Fibroblast of skin of left biceps (primary cell): Measurements from ENCODE around the gene ZNF582.
A peak's percentile ranks its signal among the peaks of the same experiment; 100 is the strongest.

ENCODE experiments used
- DNase-seq, 2 experiments: peaks; one replicate each; pipeline ENCODE4 v3.0.0-alpha.2; 2013; ENCODE audit warnings: low read depth in 2 of 2

The ZNF582 gene

DNA sequence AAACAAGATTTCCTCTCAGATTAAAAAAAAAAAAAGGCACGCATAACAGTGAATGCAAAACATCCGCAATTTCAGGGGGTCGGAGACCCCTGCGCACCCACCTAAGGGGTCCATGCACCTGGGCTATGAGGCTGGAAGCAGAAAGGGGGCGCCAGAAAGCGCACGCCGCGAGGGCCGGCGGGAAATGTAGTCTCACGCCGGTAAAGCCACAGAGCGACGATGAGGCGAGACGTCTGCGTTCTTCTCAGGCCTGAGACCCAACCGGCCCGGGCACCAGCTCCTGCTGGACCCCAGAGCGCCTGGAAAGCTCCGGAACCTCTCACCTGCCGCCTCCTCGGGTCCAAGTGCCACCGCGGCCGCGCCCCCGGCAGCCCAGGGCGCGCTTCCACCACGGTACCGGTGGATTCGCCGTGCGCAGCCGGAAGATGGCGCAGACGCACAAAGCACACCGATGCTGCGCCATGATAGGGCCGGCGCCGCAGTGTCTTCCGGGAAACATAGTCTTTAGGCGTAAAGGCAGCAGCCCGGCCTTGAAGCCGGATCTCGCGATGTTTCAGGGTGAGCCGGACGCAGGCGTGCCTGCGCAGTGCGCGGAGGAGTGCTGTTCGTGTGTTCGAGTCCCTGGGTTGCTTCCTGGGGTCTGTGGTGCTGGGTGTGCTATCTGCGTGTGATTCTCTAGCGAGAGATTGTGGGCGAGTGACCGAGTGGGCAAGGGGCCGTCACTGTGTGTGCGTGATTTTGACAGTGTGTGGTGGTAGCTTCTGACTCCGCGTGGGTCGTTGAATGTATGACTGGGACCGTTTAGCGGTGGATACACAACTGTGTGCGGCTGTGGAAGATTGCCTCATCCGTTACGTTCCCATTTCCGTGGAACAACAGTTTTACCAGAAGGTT lies at the start of gene ZNF582:
Gene ZNF582, minus strand, starts transcription at position 416 of the 894 bp plus-strand sequence. CDS start 1,782 bp downstream, outside the sequence.
- peak; percentile 92 for DNase-seq

DNA sequence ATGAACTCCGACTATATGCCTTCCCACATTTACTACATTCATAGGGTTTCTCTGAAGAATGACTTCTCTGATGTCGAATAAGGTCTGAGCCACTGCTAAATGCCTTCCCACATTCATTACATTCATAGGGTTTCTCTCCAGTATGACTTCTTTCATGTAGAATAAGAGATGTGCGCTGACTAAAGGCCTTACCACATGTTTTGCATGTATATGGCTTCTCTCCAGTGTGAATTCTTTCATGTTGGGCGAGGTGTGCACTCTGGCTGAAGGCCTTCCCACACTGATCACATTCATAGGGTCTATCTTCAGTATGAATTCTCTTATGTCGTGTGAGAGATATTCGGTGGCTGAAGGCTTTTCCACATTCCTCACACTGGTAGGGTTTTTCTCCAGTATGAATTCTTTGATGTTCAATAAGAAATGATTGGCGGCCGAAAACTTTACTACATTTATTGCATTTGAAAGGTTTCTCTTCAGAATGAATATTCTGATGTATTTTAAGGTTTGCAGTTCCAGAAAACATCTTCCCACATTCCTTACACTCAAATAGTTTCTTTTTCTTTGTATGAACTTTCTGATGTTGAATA lies 48.0 kb upstream of the ZNF582 start:
- no peak for DNase-seq

DNA sequence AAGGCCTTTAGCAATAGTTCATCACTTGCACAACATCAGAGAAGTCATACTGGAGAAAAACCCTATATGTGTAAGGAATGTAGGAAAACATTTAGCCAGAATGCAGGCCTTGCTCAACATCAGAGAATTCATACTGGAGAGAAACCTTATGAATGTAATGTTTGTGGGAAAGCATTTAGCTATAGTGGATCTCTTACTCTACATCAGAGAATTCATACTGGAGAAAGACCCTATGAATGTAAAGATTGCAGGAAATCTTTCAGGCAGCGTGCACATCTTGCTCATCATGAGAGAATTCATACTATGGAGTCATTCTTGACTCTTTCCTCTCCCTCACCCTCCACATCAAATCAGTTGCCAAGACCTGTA lies 30.6 kb upstream of the ZNF582 start:
- DNase-seq: no peak

DNA sequence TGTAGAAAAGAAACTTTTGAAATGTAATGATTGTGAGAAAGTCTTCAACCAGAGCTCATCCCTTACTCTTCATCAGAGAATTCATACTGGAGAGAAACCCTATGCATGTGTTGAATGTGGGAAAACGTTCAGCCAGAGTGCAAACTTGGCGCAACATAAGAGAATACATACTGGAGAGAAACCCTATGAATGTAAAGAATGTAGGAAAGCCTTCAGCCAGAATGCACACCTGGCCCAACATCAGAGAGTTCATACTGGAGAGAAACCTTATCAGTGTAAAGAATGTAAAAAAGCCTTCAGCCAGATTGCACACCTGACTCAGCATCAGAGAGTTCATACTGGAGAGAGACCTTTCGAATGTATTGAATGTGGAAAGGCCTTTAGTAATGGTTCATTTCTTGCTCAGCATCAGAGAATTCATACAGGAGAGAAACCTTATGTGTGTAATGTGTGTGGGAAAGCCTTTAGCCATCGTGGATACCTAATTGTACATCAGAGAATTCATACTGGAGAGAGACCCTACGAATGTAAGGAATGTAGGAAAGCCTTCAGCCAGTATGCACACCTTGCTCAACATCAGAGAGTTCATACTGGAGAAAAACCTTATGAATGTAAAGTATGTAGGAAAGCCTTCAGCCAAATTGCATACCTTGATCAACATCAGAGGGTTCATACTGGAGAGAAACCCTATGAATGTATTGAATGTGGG lies 30.1 kb upstream of the ZNF582 start:
- DNase-seq: no peak

DNA sequence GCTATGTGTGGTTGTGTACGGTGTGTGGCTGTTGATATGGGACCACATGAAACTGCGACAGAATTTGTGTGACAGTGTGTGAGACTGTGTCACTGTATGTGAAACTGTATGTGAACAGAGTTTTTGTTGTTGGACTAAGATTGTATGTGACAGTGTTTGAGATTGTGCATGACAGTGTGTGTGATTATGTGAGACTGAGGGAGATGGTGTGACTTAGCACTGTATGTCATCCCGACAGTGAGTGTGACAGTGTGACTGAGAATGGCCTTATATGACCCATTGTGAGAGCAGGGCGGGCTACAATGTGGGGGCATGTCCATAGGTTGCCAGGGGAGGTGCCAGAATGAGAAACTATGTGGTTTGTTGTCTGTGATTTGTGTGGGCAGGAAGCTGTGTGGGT lies 11.7 kb upstream of the ZNF582 start:
- no peak for DNase-seq

DNA sequence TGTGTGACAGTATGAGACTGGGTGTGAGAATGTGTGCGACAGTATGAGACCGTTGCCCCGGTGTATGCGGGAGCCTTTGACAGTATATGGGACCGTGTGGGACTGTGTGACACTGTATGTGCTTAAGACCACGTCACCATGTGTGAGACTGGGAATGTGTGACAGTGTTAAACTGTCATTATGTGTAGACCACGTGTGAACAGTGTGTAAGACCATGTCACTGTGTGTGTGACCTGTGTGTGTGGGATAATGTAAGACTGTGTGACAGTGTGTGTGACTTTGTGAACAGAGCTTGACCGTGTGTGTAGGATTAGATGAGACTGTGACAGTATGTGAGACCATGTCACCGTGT lies 11.3 kb upstream of the ZNF582 start:
- no peak for DNase-seq

DNA sequence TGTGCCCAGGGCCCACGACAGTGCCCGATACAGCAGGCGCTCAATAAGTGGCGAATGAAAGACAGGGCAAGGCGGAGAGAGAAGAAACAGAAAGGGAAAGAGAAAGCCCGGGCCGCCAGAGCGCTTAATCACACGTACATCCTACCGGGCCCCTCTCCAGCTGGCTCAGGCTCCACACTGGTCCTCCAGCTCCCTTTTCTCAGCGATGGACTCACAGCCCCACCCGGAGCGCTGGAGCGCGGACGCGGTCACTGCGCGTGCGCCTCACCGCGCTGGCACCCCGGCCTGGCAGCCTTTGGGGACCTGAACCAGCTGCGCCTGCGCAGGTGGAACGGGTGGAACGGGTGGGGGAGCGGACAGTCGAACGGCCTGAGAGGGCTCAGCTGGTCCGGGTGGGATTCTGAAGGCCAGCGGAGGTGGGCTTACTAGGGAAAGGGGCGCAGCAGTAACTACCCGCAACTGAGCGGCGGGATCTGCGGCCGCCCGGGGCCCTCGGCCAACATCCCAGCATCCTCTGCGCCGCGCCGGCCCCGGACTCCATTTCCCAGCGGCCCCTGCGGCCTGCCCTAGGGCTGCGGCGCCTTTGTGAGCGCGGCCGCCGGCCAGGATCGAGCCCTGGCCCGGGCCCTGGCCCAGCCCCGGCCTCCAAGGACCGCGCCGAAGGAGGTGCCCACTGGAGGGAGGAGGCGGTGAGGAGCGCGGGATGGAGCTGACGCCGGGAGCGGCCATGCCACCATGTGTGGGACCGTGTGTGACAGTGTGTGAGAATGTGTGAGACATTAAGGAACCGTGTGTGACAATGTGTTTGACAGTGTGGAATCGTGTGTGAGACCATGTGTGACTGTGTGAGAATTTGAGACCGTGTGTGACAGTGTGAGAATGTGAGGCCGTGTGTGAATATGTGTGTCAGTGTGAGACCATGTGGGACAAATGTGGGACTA lies 10.7 kb upstream of the ZNF582 start, which contains the start of gene ZNF583:
Gene ZNF583, plus strand, starts transcription at position 569 of the 941 bp plus-strand sequence. CDS start 2,783 bp downstream, outside the sequence.
- peak; percentile 90 to 92 for DNase-seq

DNA sequence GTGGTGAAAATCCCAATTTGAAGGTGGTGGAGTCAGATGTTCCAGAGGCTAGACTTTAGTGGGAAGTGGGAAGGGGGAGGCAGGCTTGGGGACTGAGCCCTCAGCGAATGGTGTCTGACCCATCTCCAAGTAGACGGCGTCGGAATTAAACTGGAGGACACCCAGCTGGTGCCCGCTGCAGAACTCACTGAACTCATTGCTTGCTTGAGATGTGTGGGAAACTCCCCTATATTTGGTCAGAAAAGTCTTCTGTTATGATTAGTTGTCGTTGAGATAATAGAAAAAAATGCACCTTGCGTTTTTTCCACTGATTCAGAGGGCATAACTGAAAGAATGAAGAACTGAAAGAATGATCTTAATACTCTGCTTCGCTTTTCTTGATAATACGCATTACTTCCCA lies 9.9 kb upstream of the ZNF582 start:
- no peak for DNase-seq

DNA sequence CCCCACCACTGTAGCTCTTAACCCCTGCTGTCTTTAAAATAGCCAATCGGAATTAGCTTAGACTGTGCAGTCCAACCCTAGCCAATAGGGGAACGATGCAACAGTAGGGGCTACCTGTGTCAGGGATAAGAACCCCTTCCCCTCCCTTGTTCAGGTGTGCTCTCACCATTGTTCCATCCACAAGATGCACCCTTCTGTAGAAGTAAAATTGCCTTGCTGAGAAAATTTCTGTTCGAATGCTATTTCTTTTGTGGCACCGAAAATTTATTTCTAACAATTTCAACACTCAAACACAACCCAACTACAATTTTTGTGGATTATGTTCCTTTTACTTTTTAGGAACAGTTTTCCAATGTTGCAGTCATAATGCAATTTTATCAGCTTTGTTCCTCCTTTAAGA lies 7.2 kb upstream of the ZNF582 start:
- DNase-seq: no peak

DNA sequence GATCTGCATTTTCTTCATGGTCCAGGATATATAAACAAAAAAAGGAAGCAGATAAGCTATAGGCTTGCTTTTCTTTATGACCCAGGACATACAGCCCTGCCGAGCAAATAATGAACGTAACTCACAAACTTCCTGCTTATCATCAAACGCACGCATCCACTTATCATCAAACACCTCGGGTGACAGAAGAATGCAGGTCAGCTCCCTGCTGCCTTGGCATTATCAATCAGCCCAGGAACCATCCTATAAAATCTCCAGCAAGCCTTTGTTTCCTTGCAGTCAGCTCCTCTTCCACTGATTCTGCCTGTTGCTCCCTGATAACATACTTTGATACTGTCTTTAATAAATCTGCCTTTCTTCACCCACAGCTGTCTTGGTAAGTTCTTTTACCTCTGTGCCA lies 5.5 kb upstream of the ZNF582 start:
- no peak for DNase-seq

DNA sequence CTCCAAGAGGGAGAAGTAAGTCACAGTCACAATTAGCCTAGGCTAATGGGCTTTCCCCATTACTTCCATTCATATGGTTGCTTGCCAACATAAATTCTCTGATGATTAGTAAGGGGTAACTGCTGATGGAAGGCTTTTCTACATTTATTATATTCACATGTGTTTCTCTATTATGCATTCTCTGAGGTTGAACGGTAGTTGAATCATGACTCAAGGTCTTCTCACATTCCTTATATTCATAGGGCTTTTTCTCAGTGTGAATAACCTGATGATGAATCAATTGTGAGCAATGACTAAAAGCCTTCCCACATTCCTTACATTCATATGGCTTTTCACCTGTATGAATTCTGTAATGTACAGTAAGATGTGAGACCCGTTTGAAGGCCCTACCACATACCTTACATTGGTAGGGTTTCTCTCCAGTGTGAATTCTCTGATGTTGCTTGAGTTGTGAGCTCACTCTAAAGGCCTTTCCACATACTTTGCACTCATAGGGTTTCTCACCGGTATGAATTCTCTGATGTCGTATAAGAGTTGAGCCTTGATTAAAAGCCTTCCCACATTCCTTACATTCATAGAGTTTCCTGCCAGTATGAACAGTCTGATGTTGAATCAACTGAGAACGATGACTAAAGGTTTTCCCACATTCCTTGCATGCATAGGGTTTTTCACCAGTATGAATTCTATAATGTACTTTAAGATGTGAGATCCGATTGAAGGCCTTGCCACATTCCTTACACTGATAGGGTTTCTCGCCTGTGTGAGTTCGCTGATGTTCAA lies 9.3 kb downstream of the ZNF582 start:
- DNase-seq: no peak

DNA sequence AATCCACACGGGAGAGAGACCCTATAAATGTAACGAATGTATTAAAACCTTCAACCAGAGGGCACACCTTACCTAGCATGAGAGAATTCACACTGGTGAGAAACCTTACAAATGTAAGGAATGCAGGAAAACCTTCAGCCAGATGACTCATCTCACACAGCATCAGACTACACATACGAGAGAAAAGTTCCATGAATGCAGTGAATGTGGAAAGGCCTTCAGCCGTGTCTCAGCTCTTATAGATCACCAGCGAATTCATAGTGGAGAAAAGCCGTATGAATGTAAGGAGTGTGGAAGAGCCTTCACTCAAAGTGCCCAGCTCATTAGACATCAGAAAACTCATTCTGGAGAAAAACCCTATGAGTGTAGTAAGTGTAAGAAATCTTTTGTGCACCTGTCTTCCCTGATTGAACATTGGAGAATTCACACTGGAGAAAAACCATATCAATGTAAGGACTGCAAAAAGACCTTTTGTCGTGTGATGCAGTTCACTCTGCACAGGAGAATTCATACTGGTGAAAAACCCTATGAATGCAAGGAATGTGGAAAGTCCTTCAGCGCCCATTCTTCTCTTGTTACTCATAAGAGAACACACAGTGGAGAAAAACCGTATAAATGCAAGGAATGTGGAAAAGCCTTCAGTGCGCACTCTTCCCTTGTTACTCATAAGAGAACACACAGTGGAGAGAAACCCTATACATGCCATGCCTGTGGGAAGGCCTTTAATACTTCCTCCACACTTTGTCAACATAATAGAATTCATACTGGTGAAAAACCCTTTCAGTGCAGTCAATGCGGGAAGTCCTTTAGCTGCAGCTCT lies 16.0 kb downstream of the ZNF582 start:
- DNase-seq: no peak

DNA sequence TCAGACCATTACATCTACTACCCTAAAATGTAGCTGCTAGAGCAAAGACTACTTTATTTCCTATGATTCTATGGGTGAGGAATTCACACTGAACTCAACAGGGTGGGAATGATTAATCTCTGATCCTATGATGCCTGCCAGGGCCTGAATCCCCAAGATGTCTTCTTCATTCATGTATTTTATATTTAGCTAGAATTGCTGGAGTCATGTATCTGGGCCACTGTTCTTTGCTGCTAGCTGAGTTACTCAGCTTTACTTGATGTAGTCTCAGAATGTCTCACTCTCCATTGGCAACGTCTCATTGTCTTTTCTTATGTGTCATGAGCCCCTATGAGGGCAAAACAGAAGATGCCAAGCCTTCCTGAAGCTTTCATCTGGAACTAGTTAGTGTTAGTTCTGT lies 21.1 kb downstream of the ZNF582 start:
- DNase-seq: no peak

DNA sequence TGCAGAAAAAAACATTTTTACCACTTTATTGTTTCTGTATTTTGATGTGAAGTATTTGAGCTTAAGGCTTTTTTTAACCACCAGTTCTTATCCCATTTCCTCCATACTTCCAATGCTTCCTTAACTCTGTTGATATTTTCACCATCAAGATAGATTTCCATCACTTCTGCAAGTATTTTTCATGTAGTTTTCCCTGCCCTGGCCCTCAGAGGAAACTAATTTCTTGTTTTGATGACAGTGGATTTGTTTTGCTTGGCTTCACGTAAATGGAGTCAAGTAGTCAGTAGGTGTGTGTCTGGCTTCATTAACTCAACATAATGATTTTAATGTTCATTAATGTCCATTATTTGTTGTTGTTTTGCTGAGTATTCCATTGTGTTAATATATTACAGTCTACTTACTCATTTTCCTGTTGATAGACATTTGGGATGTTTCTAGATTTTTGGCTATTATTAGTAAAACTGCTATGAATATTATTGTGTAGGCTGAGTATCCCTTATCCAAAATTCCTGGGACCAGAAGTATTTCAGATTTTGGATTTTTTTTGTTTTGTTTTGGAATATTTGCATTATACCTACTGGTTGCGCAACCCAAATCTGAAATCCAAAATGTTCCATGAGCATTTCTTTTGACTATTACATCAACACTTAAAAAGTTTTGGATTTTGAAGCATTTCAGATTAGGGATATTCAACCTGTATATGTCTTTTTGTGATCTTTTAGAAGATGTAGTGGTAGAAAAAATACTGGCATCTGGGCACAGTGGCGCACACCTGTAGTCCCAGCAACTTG lies 23.3 kb downstream of the ZNF582 start:
- DNase-seq: no peak

DNA sequence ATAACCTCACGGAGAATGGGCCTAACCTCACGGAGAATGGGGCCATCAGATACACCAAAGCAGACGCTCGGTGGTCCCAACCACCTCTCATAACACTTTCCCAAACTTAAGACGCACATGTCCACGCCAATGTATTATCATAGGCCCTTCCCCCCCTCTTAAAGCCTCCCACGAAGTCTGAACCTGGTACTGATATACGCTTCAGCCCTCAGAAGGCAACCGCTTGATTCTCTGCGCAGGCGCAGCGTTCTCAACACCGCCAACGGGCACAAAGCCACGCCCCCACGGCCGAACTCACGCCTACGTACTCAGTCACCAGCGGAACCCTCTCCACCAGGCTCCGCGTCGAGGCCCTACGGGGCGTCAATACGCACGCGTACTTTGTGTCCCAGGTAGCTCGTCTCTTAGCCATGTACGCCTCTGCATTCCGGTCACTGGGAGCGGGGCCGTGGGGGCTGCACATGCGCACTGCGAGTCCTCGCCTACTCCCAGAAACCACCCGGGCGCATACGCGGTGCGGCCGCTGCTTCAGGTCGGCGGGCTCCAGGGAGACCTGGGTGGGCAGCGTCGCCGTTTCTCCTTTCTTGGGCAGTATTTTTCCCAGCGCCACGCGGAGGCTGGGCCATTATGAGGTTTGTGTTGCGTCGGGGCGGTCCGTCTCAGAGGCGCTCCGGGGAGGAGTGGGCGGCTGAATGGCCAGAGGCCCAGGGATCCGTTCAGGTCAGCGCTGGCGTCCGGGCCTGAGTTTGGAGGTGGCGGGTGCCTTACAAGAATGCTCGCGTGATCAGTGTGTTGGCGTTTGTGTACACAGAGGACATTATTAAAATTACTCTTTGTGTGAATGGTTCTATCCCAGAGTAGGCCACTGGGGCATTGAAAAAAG lies 25.3 kb downstream of the ZNF582 start:
- DNase-seq: peak; percentile 84 to 85

DNA sequence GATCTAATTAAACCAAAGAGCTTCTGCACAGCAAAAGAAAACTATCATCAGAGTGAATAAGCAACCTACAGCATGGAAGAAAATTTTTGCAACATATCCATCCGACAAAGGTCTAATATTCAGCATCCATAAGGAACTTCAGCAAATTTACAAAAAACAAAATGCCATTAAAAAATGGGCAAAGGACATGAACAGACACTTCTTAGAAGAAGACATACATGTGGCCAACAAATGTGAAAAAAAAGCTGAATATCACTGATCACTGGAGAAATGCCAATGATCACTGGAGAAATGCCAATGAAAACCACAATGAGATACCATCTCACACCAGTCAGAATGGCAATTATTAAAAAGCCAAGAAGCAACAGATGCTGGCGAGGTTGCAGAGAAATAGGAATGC lies 32.5 kb downstream of the ZNF582 start:
- DNase-seq: no peak

DNA sequence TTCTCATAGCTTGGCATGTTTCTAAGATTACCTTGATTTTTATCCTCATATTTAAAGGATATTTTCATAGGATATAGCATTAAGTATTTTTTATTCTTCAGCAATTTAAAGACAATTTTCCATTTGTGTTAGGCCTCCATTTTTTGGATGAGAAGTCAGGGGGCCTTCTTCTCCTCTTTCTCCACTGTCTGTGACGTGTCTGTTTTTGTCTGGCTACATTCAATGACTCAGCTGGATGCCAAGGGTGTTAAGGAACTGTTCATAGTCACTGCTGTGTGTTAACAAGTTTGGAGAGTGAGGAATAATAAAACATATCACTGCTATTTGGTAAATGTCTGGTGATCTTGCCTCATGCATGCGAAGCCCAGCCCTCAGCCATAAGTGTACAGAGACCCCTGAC lies 36.4 kb downstream of the ZNF582 start:
- no peak for DNase-seq

DNA sequence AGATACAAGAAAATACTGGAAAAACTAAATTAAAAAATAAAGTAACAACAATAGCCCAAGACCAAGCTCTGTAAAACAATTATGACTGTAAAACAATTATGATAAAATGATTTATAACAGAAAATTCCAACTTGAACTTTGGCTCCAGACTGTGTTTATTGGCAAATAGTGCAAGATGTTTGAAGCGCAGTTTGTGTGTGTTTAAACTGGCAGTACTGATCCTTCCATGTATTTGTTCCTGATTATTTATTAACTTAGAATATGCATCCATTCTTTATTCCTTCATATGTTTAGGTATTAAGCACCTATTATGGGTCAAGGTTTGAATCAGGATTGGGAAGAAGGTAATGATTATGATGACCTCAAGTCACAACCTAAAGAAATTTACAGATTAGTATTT lies 37.8 kb downstream of the ZNF582 start:
- no peak for DNase-seq
